Peyer's patch (tissue), 4 donors: ENCODE results near the gene SMURF1. TPM values are rescaled to one million over a fixed set of nuclear protein-coding genes. Genes with fewer than 3 reads are reported as not detected.

Experiments
- DNase-seq, 3 donors: peaks; one replicate each; pipeline ENCODE4 v3.0.0-alpha.2; 2017 to 2019
- H3K27ac ChIP-seq, 4 donors: fragments of 200-600 bp; sonication (generic); one replicate each; pipeline ENCODE4 v1.5.1; 2016 to 2019
- H3K27me3 ChIP-seq, 2 donors: fragments of 200-600 bp; sonication (generic); one replicate each; pipeline ENCODE4 v1.5.1; 2019
- H3K36me3 ChIP-seq, 3 donors: fragments of 200-600 bp; sonication (generic); one replicate each; pipeline ENCODE4 v1.5.1; 2016 to 2019
- H3K4me1 ChIP-seq, 4 donors: fragments of 200-600 bp; sonication (generic); one replicate each; pipeline ENCODE4 v1.5.1; 2016 to 2019
- H3K4me3 ChIP-seq, 4 donors: fragments of 200-600 bp; sonication (generic); 1 replicate in 3 of 4; 2 replicates in 1 of 4; pipeline ENCODE4 v1.5.1; 2016 to 2019; ENCODE audit warnings: mild to moderate bottlenecking in 1 of 4
- H3K9me3 ChIP-seq, 4 donors: fragments of 200-600 bp; sonication (generic); one replicate each; pipeline ENCODE4 v1.5.1; 2016 to 2019; ENCODE audit warnings: mild to moderate bottlenecking in 1 of 4
- CTCF ChIP-seq, 6 experiments: fragments of 450-650 bp in 4 of 6; fragments of 200-600 bp in 2 of 6; sonication (generic) in 1 of 6; IDR thresholded peaks; one replicate each; pipeline ENCODE4 v1.5.1; 2017 to 2019; ENCODE audit warnings: antibody characterized with exemption in 6 of 6, mild to moderate bottlenecking in 3 of 6, moderate library complexity in 1 of 6
- POLR2A ChIP-seq, 2 donors: fragments of 450-650 bp; IDR thresholded peaks; one replicate each; pipeline ENCODE4 v1.5.1; 2017; ENCODE audit warnings: antibody characterized with exemption in 2 of 2, mild to moderate bottlenecking in 2 of 2, moderate library complexity in 2 of 2
- total RNA-seq, 4 donors: library from RNA; depleted of rRNA; stranded (reverse); fragments of >200 nt; gene quantifications; one replicate each; pipeline ENCODE4 v1.1.0, GENCODE V29; 2016

SMURF1 gene
- total RNA-seq, 4 donors from 2014 or later = 17.2 to 85.0 (median 43.0) TPM

GRCh38 chr7:99184532-99185218 is 40.8 kb upstream of the SMURF1 start:
- no peak for DNase-seq
- no peaks in the 10 kb centered on the region for H3K4me1 ChIP-seq
- no peak overlapping the region for H3K4me3 ChIP-seq
- H3K27me3 ChIP-seq = no peaks in the 10 kb centered on the region
- no peaks in the 10 kb centered on the region for H3K36me3 ChIP-seq
- TF ChIP-seq POLR2A (IDR thresholded peaks at IDR 0.05) = no peak
- TF ChIP-seq CTCF (IDR thresholded peaks at IDR 0.05) = no peak
- H3K27ac ChIP-seq = no peak overlapping the region
- no peaks in the 10 kb centered on the region for H3K9me3 ChIP-seq

- H3K4me3 ChIP-seq = no peak overlapping the region
- no peaks in the 10 kb centered on the region for H3K9me3 ChIP-seq
- no peaks in the 10 kb centered on the region for H3K36me3 ChIP-seq
- H3K27me3 ChIP-seq = no peaks in the 10 kb centered on the region
- no peak overlapping the region for H3K27ac ChIP-seq
- no peaks in the 10 kb centered on the region for H3K4me1 ChIP-seq
- TF ChIP-seq CTCF (IDR thresholded peaks at IDR 0.05) = no peak
- DNase-seq = no peak
Observed at GRCh38 chr7:99180067-99180650, 36.3 kb upstream of the SMURF1 start.

- Histone ChIP-seq H3K36me3 (no peaks in the 10 kb centered on the region), H3K27ac (no peak overlapping the region), H3K4me3 (no peak overlapping the region), H3K4me1 (no peaks in the 10 kb centered on the region), H3K9me3 (no peaks in the 10 kb centered on the region), H3K27me3 (no peaks in the 10 kb centered on the region)
- DNase-seq = no peak
- TF ChIP-seq CTCF (IDR thresholded peaks at IDR 0.05) (no peak), POLR2A (IDR thresholded peaks at IDR 0.05) (no peak)
Observed at GRCh38 chr7:99177165-99177564, 33.3 kb upstream of the SMURF1 start.

GRCh38 chr7:99173787-99174186 is 29.9 kb upstream of the SMURF1 start:
- TF ChIP-seq CTCF (IDR thresholded peaks at IDR 0.05) (no peak), POLR2A (IDR thresholded peaks at IDR 0.05) (no peak)

GRCh38 chr7:99171731-99172130 is 27.8 kb upstream of the SMURF1 start:
- DNase-seq = no peak
- Histone ChIP-seq H3K27me3 (no peaks in the 10 kb centered on the region), H3K4me3 (no peak overlapping the region), H3K27ac (no peak overlapping the region), H3K4me1 (no peaks in the 10 kb centered on the region), H3K36me3 (no peaks in the 10 kb centered on the region), H3K9me3 (no peaks in the 10 kb centered on the region)
- no peak for TF ChIP-seq CTCF (IDR thresholded peaks at IDR 0.05)
- no peak for TF ChIP-seq POLR2A (IDR thresholded peaks at IDR 0.05)

More at GRCh38 chr7:99173787-99174186, 29.9 kb upstream of the SMURF1 start:
- H3K27me3 ChIP-seq = no peaks in the 10 kb centered on the region
- no peak overlapping the region for H3K27ac ChIP-seq
- H3K36me3 ChIP-seq = no peaks in the 10 kb centered on the region
- no peak overlapping the region for H3K4me3 ChIP-seq
- H3K9me3 ChIP-seq = no peaks in the 10 kb centered on the region
- DNase-seq = no peak
- H3K4me1 ChIP-seq = no peaks in the 10 kb centered on the region
